Omental fat pad (tissue), 4 donors: ENCODE data around the gene PLA2R1. TPM values are rescaled to one million over a fixed set of nuclear protein-coding genes. Genes with fewer than 3 reads are reported as not detected.

ENCODE experiments used
- ATAC-seq: fragments of 150-250 bp; one replicate; pipeline ENCODE4 v1.9.1; 2016; ENCODE audit warnings: mild to moderate bottlenecking, moderate library complexity; ENCODE audit not compliant: low FRiP score
- DNase-seq: peaks from one replicate; pipeline ENCODE4 v3.0.0-alpha.2; 2019; ENCODE audit warnings: low spot score
- CTCF ChIP-seq, 3 donors: fragments of 450-650 bp; IDR thresholded peaks; one replicate each; pipeline ENCODE4 v1.5.1; 2016 to 2017; ENCODE audit warnings: antibody characterized with exemption in 3 of 3, mild to moderate bottlenecking in 3 of 3, moderate library complexity in 2 of 3
- total RNA-seq, 4 donors: library from RNA; depleted of rRNA; stranded (reverse); fragments of >200 nt; gene quantifications; one replicate each; pipeline ENCODE4 v1.1.0, GENCODE V29; 2016

PLA2R1 gene
- total RNA-seq, 4 donors from 2014 or later, result 6.5 to 13.5 (median 12.5) TPM

- DNase-seq (no peak), ATAC-seq (no peak)
- no peak for TF ChIP-seq CTCF (IDR thresholded peaks at IDR 0.05)
These were observed 46.7 kb downstream of the PLA2R1 start for GRCh38 chr2:160015746-160016145.

- DNase-seq (no peak), ATAC-seq (no peak)
- no peak for TF ChIP-seq CTCF (IDR thresholded peaks at IDR 0.05)
These were observed 48.2 kb downstream of the PLA2R1 start for GRCh38 chr2:160014227-160014626.

GRCh38 chr2:160010361-160011145 lies 51.9 kb downstream of the PLA2R1 start:
- TF ChIP-seq CTCF (IDR thresholded peaks at IDR 0.05), result no peak
- DNase-seq (no peak), ATAC-seq (no peak)

- no peak for ATAC-seq
These were observed 55.3 kb downstream of the PLA2R1 start for GRCh38 chr2:160007111-160007510.

GRCh38 chr2:160006475-160006874 lies 55.9 kb downstream of the PLA2R1 start:
- DNase-seq, result no peak
- no peak for TF ChIP-seq CTCF (IDR thresholded peaks at IDR 0.05)

More at GRCh38 chr2:160007111-160007510, 55.3 kb downstream of the PLA2R1 start:
- no peak for TF ChIP-seq CTCF (IDR thresholded peaks at IDR 0.05)
- DNase-seq, result no peak

GRCh38 chr2:160005908-160006307 lies 56.5 kb downstream of the PLA2R1 start:
- no peak for ATAC-seq

More at GRCh38 chr2:160006475-160006874, 55.9 kb downstream of the PLA2R1 start:
- no peak for ATAC-seq

More at GRCh38 chr2:160005908-160006307, 56.5 kb downstream of the PLA2R1 start:
- no peak for DNase-seq
- TF ChIP-seq CTCF (IDR thresholded peaks at IDR 0.05), result no peak
